ENCODE measurements around the gene SMPDL3B. TPM values are rescaled to one million over a fixed set of nuclear protein-coding genes. Genes with fewer than 3 reads are reported as not detected.

SMPDL3B gene
- total RNA-seq, 4 donors from 2014 or later, result 6.6 to 43.4 (median 31.6) TPM

DNA sequence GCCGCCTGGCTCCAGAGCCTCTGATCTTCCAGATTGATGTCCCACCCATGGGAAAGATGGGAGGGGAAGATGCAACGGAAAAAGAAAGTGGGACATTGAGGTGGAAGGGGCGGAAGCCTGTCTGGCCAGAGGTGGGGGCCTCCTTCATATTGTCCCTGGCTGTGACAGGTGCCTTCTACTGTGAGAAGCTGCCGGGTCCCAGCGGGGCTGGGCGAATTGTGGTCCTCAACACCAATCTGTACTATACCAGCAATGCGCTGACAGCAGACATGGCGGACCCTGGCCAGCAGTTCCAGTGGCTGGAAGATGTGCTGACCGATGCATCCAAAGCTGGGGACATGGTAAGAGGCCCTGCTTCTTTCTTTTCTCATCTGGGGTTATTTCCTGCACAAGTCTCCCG lies 19.4 kb downstream of the SMPDL3B start:
- Histone ChIP-seq H3K27ac (no peak overlapping the region), H3K4me3 (no peak overlapping the region), H3K9me3 (no peaks in the 10 kb centered on the region), H3K27me3 (no peaks in the 10 kb centered on the region), H3K36me3 (no peaks in the 10 kb centered on the region), H3K4me1 (peaks cover 0 to 14% (median 0%) of the 10 kb centered on the region in 4 donors)
- no peak for DNase-seq
- TF ChIP-seq POLR2A (IDR thresholded peaks at IDR 0.05), result no peak
- TF ChIP-seq, protein P1, sequence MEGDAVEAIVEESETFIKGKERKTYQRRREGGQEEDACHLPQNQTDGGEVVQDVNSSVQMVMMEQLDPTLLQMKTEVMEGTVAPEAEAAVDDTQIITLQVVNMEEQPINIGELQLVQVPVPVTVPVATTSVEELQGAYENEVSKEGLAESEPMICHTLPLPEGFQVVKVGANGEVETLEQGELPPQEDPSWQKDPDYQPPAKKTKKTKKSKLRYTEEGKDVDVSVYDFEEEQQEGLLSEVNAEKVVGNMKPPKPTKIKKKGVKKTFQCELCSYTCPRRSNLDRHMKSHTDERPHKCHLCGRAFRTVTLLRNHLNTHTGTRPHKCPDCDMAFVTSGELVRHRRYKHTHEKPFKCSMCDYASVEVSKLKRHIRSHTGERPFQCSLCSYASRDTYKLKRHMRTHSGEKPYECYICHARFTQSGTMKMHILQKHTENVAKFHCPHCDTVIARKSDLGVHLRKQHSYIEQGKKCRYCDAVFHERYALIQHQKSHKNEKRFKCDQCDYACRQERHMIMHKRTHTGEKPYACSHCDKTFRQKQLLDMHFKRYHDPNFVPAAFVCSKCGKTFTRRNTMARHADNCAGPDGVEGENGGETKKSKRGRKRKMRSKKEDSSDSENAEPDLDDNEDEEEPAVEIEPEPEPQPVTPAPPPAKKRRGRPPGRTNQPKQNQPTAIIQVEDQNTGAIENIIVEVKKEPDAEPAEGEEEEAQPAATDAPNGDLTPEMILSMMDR (IDR thresholded peaks at IDR 0.05), result no peak

DNA sequence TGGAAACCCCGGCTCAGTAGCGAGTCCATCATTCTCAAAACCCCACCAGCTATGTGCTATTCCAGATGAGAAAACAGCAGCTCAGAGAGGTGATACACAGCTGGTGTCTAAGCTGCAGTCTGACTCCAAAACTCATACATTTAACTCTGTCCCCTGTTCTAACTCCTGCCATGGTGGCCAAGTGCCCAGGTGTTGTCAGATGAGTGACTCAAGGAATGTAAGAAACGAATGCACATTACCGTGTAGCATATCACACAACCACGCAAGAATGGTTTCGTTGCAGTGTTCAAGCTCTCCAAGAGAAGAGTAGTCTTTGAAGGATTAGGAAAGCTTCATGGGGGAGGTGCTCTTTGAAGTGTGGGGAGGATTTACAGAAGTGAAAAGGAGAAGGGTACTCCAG lies 20.3 kb downstream of the SMPDL3B start:
- H3K4me1 ChIP-seq, result peaks cover 0 to 15% (median 0%) of the 10 kb centered on the region in 4 donors
- no peak overlapping the region for H3K27ac ChIP-seq
- H3K36me3 ChIP-seq, result no peaks in the 10 kb centered on the region
- no peaks in the 10 kb centered on the region for H3K27me3 ChIP-seq
- no peak for DNase-seq
- no peaks in the 10 kb centered on the region for H3K9me3 ChIP-seq
- TF ChIP-seq, protein P1 (IDR thresholded peaks at IDR 0.05), result no peak
- TF ChIP-seq POLR2A (IDR thresholded peaks at IDR 0.05), result no peak
- H3K4me3 ChIP-seq, result no peak overlapping the region

- DNase-seq, result no peak
- Histone ChIP-seq H3K27me3 (no peaks in the 10 kb centered on the region), H3K36me3 (no peaks in the 10 kb centered on the region), H3K27ac (no peak overlapping the region), H3K4me1 (peaks cover 0 to 32% (median 7%) of the 10 kb centered on the region in 4 donors), H3K9me3 (no peaks in the 10 kb centered on the region), H3K4me3 (no peak overlapping the region)
- no peak for TF ChIP-seq POLR2A (IDR thresholded peaks at IDR 0.05)
- TF ChIP-seq, protein P1 (IDR thresholded peaks at IDR 0.05), result no peak
Measured at GRCh38 chr1:27956761-27957160, 22.0 kb downstream of the SMPDL3B start.

DNA sequence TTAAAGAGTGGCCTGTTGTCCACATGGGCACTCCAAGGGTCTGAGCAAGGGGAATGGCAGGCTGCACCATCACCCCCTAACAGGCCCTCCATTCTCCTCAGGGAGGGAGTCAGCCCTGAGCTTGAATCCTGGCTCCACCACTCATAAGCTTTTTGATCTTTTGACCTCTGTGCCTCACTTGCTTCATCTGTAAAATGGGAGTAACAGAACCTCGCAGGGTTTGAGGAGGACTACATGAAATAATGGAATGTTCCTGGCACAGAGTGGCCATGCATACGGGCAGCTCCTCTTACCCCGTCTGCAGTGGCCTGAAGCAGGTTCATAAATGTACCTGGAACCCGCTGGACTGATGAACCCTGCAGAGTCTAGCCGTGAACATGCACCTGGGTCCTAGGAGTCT lies 22.9 kb downstream of the SMPDL3B start:
- TF ChIP-seq, protein P1 (IDR thresholded peaks at IDR 0.05), result no peak
- TF ChIP-seq POLR2A (IDR thresholded peaks at IDR 0.05), result no peak
- no peaks in the 10 kb centered on the region for H3K9me3 ChIP-seq
- H3K27ac ChIP-seq, result no peak overlapping the region
- no peaks in the 10 kb centered on the region for H3K27me3 ChIP-seq
- H3K4me1 ChIP-seq, result peaks cover 0 to 30% (median 7%) of the 10 kb centered on the region in 4 donors
- H3K36me3 ChIP-seq, result no peaks in the 10 kb centered on the region
- peak in 1 of 3 donors; percentile 4 for DNase-seq
- no peak overlapping the region for H3K4me3 ChIP-seq

DNA sequence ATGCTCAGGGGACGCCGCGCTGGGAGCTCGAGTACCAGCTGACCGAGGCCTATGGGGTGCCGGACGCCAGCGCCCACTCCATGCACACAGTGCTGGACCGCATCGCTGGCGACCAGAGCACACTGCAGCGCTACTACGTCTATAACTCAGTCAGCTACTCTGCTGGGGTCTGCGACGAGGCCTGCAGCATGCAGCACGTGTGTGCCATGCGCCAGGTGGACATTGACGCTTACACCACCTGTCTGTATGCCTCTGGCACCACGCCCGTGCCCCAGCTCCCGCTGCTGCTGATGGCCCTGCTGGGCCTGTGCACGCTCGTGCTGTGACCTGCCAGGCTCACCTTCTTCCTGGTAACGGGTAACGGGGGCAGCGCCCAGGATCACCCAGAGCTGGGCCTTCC lies 23.7 kb downstream of the SMPDL3B start:
- H3K27ac ChIP-seq, result no peak overlapping the region
- H3K36me3 ChIP-seq, result peaks cover 0 to 4% (median 0%) of the 10 kb centered on the region in 3 donors
- TF ChIP-seq POLR2A (IDR thresholded peaks at IDR 0.05), result no peak
- TF ChIP-seq, protein P1 (IDR thresholded peaks at IDR 0.05), result no peak
- H3K27me3 ChIP-seq, result no peaks in the 10 kb centered on the region
- no peak overlapping the region for H3K4me3 ChIP-seq
- DNase-seq, result peak in 1 of 3 donors; percentile 49
- H3K9me3 ChIP-seq, result no peaks in the 10 kb centered on the region
- peaks cover 0 to 25% (median 7%) of the 10 kb centered on the region in 4 donors for H3K4me1 ChIP-seq

Data from Peyer's patch (tissue), 4 donors.